Measurements from ENCODE around the gene KIF26B.

DNA sequence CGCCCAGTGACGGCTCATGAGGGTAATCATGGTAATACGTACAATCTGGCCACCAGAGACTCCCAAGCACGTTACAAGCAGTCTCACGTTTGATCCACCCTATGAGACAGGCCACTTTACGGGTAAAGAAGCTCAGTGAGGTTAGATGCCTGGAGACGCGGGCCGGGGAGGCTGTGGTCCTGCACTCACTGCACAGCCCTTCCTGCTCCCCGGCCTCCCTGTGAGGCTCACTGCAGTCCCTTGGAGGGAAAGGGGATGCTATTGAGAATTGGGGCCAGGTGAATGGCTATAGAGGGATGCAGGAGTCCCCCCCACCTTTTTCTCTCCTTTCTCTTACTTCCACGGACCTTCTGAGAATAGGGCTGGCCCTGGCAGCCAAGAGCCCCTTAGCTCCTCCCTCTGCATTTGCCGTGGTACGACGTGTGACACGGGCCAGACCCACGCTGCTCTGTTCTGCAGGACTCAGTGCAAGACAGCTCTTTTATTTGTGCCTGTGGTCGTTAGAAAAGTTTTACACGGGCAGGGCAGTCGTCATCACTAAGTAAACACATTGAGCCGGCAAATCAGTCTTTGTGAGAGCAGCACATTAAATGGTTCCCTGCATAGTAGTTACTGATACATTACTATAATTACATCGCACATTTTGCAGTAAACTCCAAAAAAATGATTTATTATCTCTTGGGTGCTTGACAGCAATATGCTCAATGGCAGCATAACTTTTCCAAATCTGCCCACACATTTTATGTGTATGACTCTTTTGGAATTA lies 18.8 kb downstream of the KIF26B start:
- no peak for TF ChIP-seq CTCF (IDR thresholded peaks at IDR 0.05)
- no peak for TF ChIP-seq POLR2A (IDR thresholded peaks at IDR 0.05)
